NCI-H2196 (cell line): ENCODE results near the gene TPX2.

ENCODE experiments used
- DNase-seq: peaks from one replicate; lab custom pipeline; 2025; ENCODE audit not compliant: unreplicated experiment; lab: John Stamatoyannopoulos, UW

TPX2 gene

GRCh38 chr20:31830406-31830981 is 91.4 kb downstream of the TPX2 start:
- no peak for DNase-seq

DNA sequence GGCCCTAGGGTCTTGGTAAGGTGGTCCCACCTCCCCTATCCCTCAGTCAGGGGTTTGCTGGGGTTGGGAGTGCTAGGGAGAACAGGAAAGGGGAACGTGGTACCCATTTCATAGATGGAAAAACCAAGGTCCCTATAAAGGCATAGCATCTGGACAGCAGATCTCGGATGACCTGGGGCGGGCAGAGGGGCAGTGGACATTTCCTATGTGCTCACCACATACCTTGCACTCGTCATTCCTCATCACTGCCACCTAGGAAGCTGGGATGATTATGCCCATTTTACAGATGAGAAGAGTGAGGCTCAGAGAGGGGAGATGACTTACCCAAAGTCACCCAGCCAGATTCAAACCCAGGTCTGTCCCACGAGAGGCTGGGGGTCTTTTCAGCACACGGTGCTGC is 92.1 kb downstream of the TPX2 start:
- no peak for DNase-seq

GRCh38 chr20:31831771-31832306 is 92.7 kb downstream of the TPX2 start:
- no peak for DNase-seq

DNA sequence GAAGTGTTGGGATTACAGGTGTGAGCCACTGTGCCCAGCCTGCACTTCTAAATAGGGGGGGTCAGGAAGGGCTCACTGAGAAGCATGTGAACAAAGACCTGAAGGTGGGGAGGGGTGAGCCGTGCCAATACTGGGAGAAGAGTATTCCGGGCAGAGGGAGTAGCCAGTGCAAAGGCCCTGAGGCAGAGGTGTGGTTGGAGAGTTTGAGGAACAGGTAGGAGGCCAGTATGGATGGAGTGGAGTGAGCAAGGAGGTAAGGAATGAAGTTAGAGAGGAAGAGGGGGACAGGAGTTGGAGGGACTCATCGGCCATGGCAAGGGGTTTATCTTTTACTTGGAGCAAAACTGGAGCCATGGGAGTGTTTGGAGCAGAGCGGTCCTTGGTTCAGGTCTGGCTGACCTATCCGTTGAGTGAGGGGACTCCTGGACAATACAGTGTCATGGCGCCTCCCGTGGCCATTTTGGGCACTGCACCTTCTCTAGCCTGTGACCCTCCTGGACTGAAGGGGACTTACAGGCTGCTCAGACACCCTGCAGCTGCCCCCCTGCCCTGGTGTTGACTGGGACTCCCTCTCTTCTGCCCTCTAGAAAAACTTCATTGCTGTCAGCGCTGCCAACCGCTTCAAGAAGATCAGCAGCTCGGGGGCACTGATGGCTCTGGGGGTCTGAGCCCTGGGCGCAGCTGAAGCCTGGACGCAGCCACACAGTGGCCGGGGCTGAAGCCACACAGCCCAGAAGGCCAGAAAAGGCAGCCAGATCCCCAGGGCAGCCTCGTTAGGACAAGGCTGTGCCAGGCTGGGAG is 94.2 kb downstream of the TPX2 start:
- DNase-seq: peak; percentile 68

DNA sequence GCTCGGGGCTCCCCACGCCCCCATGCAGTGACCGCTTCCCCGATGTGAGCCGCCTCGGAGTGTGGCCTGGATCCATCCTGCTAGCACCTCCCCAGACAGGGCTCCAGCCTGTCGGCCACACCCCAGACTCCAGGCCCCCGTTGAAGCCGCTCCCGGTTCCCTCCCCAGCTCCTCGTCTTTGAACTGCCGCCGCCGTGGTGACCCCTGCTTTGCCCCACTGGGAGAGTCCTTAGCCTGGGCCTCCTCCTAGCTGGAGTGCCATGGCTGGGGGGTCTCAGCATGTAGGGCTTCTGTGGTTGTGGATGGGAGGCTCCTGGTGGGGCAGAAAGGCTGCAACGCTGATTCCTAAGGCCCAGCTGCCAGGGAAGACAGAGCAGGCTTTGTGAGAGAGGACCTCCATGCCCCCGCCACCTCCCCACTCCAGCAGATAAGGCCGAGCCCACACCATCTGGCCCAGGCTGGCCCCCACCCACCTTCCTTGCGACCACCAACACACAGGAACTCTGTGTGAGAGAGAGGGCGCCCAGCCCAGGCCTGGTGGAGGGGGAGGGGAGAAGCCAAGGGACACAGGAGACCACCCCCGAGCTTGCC is 94.9 kb downstream of the TPX2 start:
- DNase-seq: no peak

DNA sequence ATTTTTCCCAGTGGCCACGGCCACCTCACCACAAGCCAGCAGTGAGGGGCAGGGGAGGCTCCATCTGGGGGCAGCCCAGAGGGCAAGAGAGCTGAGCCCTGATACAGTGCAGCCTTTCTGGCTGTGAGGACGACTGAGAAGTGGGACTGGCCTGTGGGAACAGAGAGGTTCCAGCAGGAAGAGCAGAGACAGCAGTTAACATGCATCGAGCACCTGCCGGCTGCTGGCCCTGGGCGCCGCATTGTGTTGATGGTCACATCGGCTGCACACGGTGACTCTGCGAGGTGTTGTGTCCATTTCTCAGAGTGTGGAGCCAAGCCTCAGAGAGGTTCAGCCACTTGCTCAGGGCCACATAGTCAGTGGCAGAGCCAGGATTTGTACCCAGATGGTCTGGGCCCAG is 96.5 kb downstream of the TPX2 start:
- DNase-seq: no peak

DNA sequence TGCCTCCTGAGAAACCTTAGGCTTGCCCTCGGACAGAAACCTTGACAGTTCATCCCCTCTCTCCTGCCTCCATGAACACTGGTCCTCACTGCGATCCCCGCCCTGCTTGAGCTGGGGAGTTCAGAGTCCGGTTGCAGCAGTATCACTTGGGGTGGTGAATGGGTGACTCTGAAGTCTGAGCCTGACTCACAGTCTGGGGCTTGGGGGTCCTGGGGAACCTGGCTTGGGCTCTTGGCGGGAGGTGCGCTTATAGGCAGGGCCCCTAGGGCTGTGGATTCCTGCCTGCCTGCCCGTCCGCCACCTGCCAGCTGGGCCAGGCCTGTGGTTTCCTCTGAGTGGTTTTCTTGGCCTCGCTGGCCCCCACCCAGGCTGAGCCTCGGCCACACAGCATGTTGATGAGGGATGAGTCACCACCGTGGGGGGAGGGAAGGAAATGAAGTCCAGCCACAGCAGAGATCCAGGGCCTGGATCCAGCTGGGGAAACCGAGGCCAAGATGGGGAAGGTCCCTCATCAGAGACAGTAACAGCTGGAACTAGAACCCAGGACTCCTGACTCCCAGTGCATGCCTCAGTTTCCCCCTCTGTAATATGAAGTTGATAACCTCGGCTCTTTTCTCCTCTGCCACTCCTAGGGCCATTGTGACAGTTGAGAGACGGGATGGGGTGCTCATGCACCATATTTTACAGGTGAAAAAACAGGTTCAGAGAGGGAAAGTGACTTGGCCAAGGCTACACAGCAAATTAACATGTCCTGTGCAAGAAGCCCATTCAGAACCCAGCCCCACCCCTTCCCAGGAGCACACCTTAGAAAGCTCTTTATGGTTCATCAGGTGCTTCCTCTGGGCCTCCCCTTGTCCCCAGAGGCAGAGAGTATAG is 97.1 kb downstream of the TPX2 start:
- DNase-seq: peak; percentile 91

DNA sequence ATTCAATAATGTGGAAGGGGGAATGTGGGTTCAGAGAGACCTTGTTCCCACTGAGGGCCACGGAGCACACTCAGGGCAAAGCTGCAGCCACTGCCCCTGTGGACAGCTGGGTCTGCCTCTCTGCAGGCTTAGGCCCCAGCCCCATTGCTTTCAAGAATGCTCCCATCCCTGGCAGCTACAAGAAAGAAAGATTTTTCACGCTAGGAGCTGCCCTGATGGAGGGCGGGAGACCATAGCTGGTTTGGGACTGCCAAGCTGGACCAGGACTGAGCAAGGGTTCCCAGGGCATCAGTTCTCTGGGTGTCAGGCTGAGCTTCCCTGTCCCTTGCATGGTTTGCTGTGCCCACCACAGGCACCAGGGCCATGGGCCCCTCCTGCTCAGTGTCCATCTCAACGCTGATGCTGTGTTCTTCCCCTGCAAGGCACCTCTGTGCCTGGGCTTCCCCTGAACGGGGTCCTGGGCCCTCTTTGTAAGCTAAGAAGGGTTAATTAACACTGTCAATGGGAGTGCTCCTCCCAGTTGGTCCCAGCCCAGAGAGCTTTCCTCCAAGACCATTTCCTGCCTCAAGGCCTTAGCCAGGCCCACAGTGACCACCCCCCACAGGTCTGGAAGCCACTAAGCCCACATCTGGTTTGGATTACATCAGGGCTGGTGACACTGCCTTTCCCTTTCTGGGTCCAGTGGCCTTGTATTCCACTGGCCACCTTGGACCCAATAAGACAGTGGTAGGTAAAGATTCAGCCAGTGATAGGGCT is 97.9 kb downstream of the TPX2 start:
- no peak for DNase-seq

GRCh38 chr20:31837896-31838397 is 98.9 kb downstream of the TPX2 start:
- DNase-seq: no peak

DNA sequence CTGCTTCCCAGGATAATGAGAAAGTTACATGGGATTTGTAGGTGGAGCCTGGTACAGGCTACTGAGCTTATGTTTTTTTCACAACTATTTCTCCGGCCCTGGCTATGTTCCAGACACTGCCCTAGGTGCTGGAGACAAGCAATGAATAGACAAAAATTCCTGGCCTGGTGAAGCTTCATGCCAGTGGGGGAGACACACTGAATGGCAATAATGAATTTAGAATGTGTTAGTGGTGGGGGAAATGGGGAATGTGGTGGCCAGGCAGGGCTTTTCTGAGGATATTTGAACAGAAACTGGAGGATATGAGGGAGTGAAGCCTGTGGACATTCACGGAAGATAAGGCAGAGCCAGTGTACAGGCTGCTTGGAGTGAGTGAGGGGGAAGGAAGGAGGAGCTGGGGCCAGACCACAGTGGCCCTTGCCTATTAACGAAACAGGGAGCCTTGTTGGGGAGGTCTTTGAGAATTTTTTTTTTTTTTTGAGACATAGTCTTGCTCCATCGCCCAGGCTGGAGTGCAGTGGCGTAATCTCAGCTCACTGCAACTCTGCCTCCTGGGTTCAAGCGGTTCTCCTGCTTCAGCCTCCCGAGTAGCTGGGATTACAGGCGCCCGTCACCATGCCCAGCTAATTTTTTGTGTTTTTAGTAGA is 99.7 kb downstream of the TPX2 start:
- no peak for DNase-seq

DNA sequence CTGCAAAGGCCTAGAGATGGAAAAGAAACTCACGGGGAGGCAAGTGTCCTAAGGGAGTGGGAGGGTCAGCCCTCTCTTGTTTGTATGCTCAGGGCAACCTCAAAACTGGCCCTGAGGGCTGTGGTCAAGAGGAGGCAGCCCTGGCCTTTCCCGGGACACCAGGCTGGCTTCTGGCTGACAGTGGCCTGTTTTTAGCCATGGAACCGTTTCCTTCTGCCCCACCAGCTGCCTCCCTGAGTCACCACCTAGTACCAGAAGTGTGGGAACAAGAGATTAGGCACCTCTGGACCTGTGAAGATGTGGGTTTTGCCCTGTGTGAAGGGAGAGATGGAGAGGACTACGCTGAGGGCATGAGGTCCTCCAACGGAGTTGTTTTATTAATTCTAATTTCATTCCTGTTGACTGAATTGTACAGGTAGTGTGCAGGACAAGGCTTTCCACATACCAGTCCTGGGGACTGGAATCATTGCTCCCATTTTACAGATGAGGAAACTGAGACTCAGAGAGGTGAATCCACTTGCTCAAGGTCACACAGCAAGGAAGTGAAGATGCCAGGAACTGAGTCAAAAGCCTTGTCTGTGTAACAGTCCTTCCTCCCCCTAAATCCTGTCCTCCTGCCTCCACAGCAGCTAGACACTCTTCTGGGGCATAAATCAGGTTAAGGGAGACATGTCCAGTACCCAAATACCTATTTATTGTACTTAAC is 100.8 kb downstream of the TPX2 start:
- no peak for DNase-seq

GRCh38 chr20:31840906-31841816 is 102.1 kb downstream of the TPX2 start:
- no peak for DNase-seq

GRCh38 chr20:31841928-31842327 is 102.8 kb downstream of the TPX2 start:
- no peak for DNase-seq

- no peak for DNase-seq
Observed at GRCh38 chr20:31842471-31843157, 103.5 kb downstream of the TPX2 start.

GRCh38 chr20:31843288-31843687 is 104.2 kb downstream of the TPX2 start:
- DNase-seq: no peak

GRCh38 chr20:31843881-31844280 is 104.8 kb downstream of the TPX2 start:
- DNase-seq: no peak

GRCh38 chr20:31844737-31845299 is 105.7 kb downstream of the TPX2 start:
- no peak for DNase-seq
